Testis (tissue), 3 donors: ENCODE data around the gene MYDGF. TPM values are rescaled to one million over a fixed set of nuclear protein-coding genes. Genes with fewer than 3 reads are reported as not detected.
"Not testable (repeated sequence)": the region's sequence is repeated elsewhere in the genome, so short reads cannot be mapped to it uniquely, and the experiment has no call there.

Experiments used
- DNase-seq: peaks from one replicate; pipeline ENCODE4 v3.0.0-alpha.2; 2019
- H3K27ac ChIP-seq, 2 donors: fragments of 200-600 bp; sonication (generic); one replicate each; pipeline ENCODE4 v1.5.1; 2019
- H3K27me3 ChIP-seq: fragments of 200-600 bp; sonication (generic); one replicate; pipeline ENCODE4 v1.5.1; 2019
- H3K36me3 ChIP-seq: fragments of 200-600 bp; sonication (generic); one replicate; pipeline ENCODE4 v1.5.1; 2017; ENCODE audit warnings: low read depth; ENCODE audit errors: missing control alignments
- H3K4me1 ChIP-seq: fragments of 200-600 bp; sonication (generic); one replicate; pipeline ENCODE4 v1.5.1; 2019
- H3K4me3 ChIP-seq, 2 donors: fragments of 200-600 bp; sonication (generic); one replicate each; pipeline ENCODE4 v1.5.1; 2017 to 2019
- H3K9me3 ChIP-seq: fragments of 200-600 bp; sonication (generic); one replicate; pipeline ENCODE4 v1.5.1; 2017
- CTCF ChIP-seq, 3 experiments: fragments of 450-650 bp in 2 of 3; fragments of 200-600 bp in 1 of 3; sonication (generic) in 1 of 3; IDR thresholded peaks; one replicate each; pipeline ENCODE4 v1.5.1; 2016 to 2019; ENCODE audit warnings: antibody characterized with exemption in 3 of 3, mild to moderate bottlenecking in 2 of 3, moderate library complexity in 1 of 3
- POLR2A ChIP-seq: fragments of 450-650 bp; IDR thresholded peaks from one replicate; pipeline ENCODE4 v1.6.1; 2017; ENCODE audit warnings: antibody characterized with exemption, mild to moderate bottlenecking, moderate library complexity
- WGBS, 2 donors: methylation state at CpG; one replicate each; pipeline ENCODE4 v1.1.5; 2018; 5-methylcytosine and 5-hydroxymethylcytosine counted together
- intact Hi-C: fragments of 100-400 bp; cut with DNase I; formaldehyde crosslinking; loops from one replicate; pipeline ENCODE4 v1.15.1; 2023; ENCODE audit warnings: low total_unique reads
- polyA plus RNA-seq: library from polyadenylated mRNA; stranded (reverse); fragments of 350-450 nt; fragmentation: Illumina TruSeq; extraction: RNeasy Lipid Tissue Mini Kit (QIAGEN cat#74804); gene quantifications from one replicate; pipeline ENCODE4 v1.2.3, GENCODE V29; 2014; ENCODE audit warnings: low read depth, low replicate concordance; ENCODE audit not compliant: insufficient read depth
- total RNA-seq, 2 donors: library from RNA; depleted of rRNA; stranded (reverse); fragments of >200 nt; gene quantifications; one replicate each; pipeline ENCODE4 v1.2.3, GENCODE V29; 2016

MYDGF gene
- total and polyA plus RNA-seq, 3 donors from 2014 or later: 51.6 to 87.0 (median 61.4) TPM

DNA sequence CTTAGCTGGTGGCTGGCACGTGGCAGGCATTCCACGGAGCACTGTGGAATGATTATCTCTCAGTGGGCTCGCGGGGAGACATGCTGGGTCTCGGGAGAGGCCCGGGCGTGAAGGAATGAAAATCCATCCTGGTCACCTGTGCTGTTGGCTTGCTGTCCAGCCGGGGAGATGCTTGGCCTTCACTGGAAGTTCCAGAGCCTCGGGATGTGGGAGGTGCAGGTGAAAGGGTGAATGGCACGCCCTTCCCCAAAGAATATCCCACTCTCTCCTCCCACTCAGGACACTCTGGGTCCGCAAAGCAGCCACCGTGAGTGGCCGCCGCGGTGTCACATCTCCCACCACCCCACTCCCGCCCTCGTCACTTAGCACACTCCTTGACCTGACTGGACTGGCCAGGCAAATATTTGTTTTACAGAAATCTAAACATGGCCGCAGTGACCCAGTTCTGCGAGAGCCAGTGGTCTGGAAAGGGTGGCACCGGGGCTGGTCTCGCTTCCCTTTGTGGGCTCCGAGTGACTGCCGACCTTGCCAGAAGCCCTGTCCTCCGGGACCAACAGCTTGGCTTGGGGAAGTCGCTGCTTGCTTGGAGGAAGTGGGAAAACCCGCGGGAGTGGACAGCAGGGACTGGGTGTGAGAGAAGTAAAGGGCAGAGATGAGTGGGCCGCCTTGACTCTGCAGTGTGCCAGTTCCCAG, 45.5 kb upstream of the MYDGF start:
- no peak for TF ChIP-seq POLR2A
- no peak for TF ChIP-seq CTCF (IDR thresholded peaks at IDR 0.05)
- H3K4me1 ChIP-seq: no peaks in the 10 kb centered on the region
- no peak overlapping the region for H3K27ac ChIP-seq
- no peaks in the 10 kb centered on the region for H3K9me3 ChIP-seq
- intact Hi-C loops: no loop called here
- WGBS, 2 donors: 84% methylated on average over 25 to 28 of the region's 28 CpGs
- no peaks in the 10 kb centered on the region for H3K36me3 ChIP-seq
- no peak overlapping the region for H3K4me3 ChIP-seq
- no peaks in the 10 kb centered on the region for H3K27me3 ChIP-seq
- DNase-seq: no peak

- DNase-seq, H3K4me1 ChIP-seq, intact Hi-C loops, H3K9me3 ChIP-seq, H3K36me3 ChIP-seq, H3K4me3 ChIP-seq, H3K27ac ChIP-seq, H3K27me3 ChIP-seq: not testable (repeated sequence)
- WGBS, 2 donors: 79 to 92% methylated on average over 6 of the region's 6 CpGs
Observed at GRCh38 chr19:4715178-4715528, 45.0 kb upstream of the MYDGF start.

DNA sequence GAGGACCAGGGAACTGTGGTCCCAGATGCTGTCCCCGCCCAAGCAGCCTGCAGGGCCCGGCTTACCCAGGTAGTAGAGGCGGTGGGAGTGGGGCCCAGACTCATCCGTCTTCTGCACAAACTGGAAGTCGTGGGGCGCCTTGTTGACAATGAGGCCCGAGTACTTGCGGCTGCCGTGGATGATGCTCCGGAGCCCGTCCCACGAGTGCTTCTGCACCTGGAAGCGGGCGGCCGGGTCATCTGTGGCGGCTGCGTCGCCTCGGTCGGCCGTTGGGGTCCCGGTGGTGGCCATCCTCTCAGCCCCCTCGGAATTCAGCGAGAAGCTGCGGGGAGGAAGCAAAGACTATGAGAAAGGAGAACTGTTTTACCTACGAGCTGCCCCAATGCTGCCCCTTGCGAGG, 43.9 kb upstream of the MYDGF start:
- no peaks in the 10 kb centered on the region for H3K36me3 ChIP-seq

GRCh38 chr19:4713384-4713951, 43.3 kb upstream of the MYDGF start:
- Histone ChIP-seq H3K4me3 (no peak overlapping the region), H3K4me1 (no peaks in the 10 kb centered on the region), H3K36me3 (no peaks in the 10 kb centered on the region), H3K9me3 (no peaks in the 10 kb centered on the region), H3K27ac (no peak overlapping the region), H3K27me3 (no peaks in the 10 kb centered on the region)
- 88 to 89% methylated on average over 7 to 31 of the region's 32 CpGs for WGBS, 2 donors
- DNase-seq: no peak
- TF ChIP-seq POLR2A (no peak), CTCF (IDR thresholded peaks at IDR 0.05) (no peak)
- intact Hi-C loops: no loop called here

More for the DNA sequence above, 43.9 kb upstream of the MYDGF start:
- H3K4me1 ChIP-seq: no peaks in the 10 kb centered on the region
- H3K27ac ChIP-seq: no peak overlapping the region
- no peaks in the 10 kb centered on the region for H3K9me3 ChIP-seq
- TF ChIP-seq CTCF (IDR thresholded peaks at IDR 0.05): no peak
- no peak for TF ChIP-seq POLR2A
- no peak for DNase-seq
- intact Hi-C loops: no loop called here
- 87 to 94% methylated on average over 12 to 26 of the region's 27 CpGs for WGBS, 2 donors
- no peaks in the 10 kb centered on the region for H3K27me3 ChIP-seq
- H3K4me3 ChIP-seq: no peak overlapping the region

DNA sequence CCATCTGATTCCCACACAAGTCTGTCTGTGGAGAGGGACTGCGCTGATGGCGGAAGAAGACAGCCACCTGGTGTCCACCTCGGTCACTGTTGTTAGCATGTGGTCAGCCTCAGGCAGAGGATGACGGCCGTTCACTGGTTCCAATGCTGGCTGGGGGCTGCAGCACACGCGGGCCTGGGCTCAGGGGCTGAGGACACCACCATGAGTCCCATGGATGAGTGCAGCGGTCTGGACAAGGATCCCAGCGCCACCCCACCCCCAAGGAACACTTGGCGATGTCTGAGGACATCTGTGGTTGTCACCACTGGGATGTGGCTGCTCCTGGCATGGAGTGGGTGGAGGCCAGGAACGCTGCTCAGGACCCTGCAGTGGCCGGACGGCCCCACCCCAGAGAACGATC, 42.6 kb upstream of the MYDGF start:
- TF ChIP-seq POLR2A (no peak), CTCF (IDR thresholded peaks at IDR 0.05) (no peak)
- Histone ChIP-seq H3K36me3 (no peaks in the 10 kb centered on the region), H3K9me3 (no peaks in the 10 kb centered on the region), H3K4me3 (no peak overlapping the region), H3K4me1 (peaks cover 3% of the 10 kb centered on the region), H3K27ac (no peak overlapping the region), H3K27me3 (no peaks in the 10 kb centered on the region)
- 89 to 90% methylated on average over 5 to 14 of the region's 14 CpGs for WGBS, 2 donors
- no peak for DNase-seq
- intact Hi-C loops: no loop called here
